HG02571 (cell line): Measurements from ENCODE around the gene RNF14.

ENCODE experiments used
- ATAC-seq: cut with Tn5 transposase; IDR thresholded peaks from one replicate; pipeline ENCODE4 v1.9.1; 2021; ENCODE audit warnings: mild to moderate bottlenecking, moderate library complexity; ENCODE audit not compliant: unreplicated experiment

The RNF14 gene

DNA sequence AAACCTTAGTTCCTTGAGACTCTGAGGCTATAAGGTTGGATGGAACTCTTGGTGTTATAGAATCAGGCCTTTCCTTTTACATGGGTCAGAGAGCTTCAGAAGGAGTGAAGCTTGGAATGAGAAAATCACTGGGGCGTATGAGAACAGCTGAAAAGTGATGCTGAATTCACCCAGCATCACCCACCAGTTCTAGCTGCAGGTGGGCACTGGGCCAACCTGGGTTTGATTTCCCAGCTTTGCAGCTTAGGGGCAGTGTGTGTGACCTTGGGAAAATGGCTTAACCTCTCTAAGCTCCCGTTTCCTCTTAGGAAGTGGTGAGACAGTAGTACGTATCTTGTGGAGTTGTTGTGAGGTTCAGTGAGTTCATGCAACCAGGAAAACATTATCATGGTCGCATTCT, 21.6 kb upstream of the RNF14 start:
- ATAC-seq = no peak

DNA sequence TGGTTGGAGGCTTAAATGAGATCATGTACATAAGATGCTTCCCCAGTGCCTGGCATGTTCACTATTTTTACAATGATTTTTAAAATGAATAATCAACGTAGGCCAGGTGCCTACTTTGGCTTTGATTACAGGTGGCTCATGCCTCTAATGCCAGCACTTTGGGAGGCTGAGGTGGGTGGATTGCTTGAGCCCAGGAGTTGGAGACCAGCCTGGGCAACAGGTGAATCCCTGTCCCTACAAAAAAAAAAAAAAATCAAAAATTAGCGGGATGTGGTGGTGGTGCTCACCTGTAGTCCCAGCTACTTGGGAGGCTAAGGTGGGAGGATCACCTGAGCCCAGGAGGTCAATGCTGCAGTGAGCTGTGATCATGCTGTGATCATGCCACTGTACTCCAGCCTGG, 20.1 kb upstream of the RNF14 start:
- no peak for ATAC-seq

DNA sequence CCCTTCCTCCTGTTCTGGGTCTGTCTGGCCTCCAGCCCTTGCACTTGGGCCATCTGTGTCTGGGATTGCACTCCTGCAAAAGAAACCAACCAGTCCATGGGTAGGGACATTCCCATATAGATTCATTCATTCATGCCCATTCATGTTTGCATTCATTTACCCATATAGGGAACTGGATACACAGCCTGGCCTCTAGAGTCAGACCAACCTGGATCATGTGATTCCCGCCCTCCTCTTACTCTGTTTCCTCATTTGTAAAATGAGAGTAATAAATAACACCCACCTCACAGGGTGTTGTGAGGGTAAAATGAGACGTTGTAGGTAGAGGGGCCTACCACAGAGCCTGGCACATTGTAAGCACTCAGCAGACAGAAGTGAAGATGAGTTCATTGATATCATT, 19.4 kb upstream of the RNF14 start:
- no peak for ATAC-seq

DNA sequence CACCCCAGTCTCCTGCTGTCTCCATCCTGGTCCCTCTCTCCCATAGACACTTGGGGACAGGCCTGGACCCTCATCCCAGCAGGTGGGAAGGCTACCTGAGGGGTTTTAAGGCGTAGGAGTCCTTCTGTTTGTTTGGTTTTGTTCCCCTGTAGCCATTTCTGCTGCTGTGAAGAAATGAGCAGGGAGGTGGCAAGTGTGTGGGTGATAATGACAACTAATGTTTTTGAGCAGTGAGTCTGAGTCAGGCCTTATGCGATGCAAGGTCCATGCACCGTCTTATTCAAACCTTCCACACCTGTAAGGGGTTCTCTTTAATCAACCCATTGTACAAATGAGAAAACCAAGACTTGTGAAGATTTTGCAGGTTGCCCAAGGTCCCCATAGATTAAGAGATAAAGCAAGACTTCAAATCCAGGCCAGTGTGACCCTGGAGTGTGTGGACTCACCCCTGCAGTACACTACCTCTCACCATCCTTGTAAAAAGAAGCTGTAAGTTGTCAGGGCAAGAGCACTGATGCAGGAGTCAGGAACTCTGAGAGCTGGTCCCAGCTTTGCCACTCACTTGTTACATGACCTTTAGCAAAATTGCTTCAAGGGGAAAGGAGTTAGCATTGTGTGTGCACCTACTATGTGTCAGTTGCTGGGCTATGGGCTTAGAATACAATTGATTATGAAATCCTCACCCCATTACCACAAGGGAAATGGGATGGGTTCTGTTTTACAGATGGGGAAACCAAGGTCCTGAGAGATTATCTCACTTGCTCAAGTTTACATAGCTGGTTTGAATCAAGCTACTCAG, 18.5 kb upstream of the RNF14 start:
- no peak for ATAC-seq

DNA sequence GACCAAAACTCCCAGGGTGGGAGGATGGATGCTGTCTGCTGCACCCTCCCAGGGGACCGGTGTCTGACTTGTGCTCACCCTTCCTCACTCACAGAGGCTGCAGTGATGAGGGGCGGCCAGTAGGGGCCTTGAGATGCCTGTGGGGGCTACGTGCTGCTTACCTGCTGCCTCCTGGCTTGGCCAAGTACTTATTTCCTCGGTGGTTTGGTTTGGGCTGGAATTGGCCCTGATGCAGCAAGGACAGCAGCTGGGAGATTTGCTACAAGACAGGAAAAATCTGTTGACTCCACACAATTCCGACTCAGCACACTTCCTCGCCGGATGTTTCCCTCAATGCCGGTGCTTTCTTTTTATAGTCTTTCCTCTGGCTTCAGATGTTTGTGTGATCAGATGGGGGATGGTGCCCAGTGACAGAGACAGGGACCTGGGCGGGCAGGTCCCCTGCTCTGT, 17.5 kb upstream of the RNF14 start:
- peak; percentile 85 for ATAC-seq

DNA sequence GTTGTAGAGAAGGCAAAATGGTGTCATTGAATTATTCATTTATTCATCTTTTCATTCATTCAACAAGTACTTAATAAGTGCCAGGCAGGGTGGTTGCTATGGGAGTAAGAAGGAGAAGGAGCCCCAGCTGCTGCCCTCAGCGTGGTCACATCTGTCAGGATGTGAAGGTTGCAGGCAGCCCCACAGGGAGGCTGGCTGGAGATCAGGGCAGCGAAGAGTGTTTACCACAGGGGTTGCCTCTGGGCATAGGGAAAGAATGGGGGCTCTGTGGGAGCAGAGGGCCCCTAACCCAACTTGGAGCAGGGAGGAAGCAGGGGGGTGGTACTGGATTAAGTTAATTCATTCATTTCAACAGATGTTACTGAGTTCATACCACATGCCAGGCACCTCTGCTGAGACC, 16.9 kb upstream of the RNF14 start:
- no peak for ATAC-seq

DNA sequence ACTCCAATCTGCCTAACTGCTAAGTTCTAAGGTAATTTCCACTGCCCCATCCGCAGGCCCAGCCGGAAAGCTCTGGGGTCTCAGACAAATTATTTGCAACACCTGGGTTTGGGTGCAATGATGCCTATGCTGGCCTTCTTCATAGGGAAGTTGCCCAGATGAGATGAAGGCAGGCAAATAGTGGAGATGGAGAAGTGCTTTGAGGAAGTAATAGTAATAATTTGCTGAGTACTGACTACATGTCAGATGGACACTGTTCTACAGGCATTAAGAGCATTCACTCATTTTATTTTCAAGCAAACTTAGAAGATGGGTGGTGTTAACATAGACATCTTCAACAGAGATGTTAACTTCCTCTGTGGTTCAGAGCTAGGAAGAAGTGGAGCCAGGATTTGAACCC, 14.7 kb upstream of the RNF14 start:
- no peak for ATAC-seq

DNA sequence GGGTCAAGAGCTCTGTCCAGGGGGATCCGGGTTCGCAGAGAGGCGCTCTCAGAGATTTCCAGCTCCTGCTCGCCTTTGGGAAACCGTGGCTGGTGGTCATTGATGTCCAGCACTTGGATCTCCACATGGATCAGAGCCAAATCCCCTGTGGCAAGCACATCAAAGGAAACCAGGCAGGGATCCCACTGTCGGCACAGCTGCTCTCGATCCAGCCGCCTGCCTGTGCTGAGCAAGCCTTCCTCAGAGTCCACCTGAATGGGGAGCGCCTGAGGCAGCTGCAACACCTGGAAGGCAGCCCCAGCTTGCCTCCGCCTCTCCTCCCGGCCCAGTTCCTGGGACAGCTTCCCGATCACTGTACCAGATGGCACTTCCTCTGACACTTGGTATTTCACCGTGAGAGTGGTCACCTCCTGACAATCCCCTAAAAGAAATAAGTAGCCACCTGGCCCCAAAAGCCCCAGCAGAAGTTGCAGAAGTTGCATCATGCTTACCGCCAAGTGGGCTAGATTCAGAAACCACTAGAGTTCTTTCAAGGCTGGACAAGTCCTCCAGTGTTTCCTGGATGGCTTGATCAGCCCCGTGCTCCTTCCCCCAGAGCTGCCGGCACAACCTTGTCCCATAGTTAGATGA, 11.4 kb upstream of the RNF14 start:
- ATAC-seq = no peak

DNA sequence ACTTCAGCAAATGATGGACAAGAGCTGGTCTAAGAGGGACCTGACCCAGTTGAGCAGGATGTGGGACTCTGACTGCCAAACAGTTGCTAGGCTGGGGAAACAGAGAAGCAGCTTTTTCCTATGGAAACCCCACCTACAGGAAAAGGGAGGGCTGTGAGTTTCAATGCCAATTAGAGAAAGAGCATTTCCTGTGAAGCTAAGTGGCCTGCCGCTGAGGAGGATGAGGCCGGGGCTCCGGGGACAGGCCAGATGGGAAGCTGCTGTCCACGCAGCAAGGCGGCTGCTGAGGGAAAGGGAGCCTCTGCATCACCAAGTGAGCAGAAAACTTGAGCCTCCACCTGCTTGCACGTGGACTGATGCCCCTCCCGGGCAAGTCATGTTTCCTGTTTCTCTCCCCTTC, 10.8 kb upstream of the RNF14 start, which contains the start of gene PCDH12:
PCDH12 (minus strand) TSS at position 90 of the 400 bp plus-strand sequence. CDS start 351 bp downstream, outside the sequence.
- no peak for ATAC-seq

DNA sequence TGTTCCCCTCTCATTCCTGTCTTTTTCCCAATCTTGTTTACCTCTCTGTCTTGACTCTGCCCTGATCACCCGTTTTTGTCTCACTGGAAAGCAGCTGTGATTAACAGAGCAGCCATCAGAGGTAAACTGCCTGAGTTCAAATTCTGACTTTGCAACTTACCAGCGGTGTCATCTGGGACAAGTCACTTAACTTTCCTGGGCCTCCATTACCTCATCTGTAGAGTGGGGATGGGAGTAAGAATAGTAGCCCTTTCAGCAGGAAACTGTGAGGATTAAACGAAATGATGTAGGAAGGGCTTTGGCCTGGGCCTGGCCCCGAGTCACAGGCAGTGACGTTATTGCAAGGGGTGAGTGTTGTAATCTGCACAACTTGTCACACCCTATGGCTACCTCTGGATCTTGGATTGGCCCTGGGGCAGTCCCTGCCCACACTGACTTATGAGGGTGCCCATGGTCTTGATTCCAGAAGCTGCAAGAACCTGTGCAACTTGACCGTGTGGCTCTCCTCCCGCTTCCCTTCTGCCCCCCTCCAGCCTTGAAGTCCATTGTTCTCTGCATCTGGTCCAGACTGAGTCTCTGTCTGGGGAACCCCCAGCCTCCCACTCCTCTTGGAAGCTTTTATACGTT, 10.2 kb upstream of the RNF14 start:
- ATAC-seq = no peak

DNA sequence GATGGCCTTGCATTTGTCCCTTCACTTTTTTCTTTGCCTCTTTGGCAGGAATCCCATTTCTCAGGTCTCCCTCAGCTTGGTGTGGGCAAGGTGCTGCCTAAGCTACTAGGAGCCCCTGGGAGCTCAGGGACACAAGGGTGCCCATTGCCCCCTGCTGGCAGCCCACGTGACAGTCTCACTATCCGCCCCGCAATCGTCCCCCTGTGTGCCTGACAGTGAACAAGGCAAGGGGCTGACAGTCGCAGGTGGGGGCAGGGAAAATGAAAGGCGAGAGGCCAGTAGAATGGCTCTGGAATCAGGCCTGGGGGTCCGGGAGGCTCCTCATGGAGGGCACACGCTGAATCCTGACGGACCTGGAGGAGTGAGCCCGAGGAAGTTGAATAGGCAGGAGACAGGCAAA, 8.9 kb upstream of the RNF14 start:
- ATAC-seq = no peak

DNA sequence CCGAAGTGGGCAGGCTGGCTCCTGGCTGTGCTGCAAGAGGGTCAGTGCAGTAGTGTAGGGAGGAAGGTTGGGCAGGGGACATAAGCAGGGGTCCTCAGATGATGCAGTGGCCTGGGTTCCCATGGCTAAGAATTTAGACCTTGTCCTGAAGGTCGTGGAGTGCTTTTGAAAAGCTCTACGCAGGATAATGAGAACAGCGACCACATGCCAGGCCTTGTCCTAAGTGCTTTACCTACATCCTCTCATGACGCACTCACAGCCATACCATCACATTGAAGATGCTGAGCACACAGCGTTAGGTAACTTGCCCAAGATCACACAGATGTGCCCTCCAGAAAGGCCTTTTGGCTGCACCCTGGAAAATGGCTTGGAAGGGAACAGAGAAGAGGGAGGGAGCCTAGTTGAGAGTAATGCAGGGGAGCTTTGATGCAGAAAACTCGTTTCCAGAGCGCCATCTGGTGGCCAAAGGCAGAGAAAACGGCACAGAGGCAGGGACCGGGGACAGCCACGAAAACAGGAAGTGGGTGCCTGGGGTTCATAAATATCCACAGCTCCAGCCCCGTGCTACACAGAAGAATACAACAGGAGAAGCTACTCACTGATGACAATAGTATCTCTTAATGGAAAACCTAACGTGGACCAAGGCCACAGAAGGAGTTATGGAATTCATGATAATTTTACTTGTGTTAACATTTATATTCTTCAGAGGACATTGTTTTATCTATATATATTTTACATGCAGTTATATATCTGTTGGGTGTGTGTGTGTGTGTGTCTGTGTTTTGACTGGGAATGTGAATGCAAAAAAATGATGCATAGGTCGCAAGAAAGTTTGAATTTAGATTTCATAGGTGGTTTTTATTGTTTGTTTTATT, 8.2 kb upstream of the RNF14 start:
- ATAC-seq = peak; percentile 92

DNA sequence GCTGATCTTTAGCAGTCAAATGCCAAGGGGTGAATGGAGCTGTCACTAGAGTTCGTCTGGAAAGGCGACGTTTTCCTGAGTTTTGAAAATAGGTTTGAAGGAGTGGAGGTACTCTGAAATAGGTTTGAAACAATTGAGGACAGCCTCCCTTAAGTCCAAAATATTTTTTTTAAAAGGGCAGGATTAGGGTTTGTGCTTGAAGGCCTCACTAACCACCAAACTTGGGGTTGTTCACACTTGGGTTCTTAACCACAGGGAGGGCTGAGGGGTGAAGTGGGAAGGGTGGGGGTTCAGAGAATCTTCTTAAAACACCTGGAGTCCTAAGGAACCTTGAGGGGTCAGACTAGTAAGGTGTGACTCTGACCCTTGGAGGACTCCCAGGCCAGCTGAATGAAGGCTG, 7.4 kb upstream of the RNF14 start:
- no peak for ATAC-seq

DNA sequence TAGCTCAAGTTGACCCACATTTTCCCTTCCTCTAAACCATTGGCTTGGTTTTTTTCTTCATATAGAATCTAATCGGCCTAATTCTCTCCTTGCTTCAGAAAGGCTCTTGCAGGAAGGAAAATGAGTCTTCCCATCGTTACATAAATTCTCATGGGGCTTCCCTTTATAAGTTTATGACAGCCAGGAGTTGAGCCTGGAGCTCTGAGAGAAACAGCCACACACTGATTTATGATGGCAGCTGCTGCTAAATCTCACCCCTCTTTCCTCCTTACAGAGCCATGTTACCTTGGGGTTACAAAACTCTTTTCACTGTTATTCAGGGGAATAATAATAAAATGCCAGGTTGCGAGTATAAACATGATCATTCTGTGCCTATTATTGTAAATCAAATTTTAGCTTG, 5.2 kb upstream of the RNF14 start:
- no peak for ATAC-seq

DNA sequence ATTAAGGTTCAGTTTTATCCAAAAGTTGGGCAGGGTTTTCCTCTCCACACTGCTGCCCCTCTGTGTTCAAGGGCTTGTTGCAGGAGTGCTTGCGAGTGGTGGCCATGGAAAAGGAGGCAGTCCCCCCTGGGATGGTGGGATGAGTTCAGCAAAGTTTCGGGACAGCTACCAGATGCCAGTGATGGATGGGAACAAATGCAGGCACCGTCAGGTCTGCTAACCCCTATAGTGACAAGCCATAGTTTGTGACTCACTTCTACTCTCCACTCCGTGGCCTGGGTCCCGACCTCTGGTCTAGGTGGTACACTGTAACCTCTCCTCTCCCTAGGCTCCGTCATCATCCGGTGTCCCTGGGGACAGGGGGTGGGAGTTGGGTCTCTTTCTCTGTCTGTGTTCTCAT, 3.8 kb upstream of the RNF14 start:
- no peak for ATAC-seq

DNA sequence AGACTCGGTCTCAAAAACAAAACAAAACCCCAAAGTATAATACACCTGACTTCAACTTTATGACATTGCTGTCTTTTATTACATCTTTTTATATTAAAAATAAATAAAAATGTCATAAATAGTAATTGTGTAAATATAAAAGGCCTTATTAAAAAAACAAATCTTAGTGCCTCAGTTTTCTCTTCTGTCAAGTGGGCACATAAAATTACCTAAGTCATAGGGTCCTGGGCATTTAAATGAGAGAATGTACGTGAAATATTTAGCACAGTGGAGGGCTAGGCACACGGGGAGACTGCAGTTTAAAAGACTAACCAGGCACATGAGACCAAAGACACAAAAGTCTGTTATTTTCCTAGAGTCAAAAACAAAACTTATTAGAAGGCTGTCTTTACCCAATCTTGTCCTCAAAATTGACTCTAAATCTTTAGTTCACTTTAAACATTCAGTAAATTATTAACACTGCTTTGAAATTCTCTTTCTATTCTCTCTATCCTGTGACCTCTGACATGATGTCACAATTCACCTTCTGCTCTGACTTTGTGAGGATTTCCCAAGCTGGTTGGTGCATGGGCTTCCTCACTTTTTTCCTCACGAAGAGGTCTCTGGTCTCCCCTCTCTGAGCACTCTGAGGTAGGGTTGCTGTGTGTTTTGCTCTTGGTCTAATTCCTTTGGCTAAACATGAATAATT, 2.5 kb upstream of the RNF14 start:
- ATAC-seq = no peak

DNA sequence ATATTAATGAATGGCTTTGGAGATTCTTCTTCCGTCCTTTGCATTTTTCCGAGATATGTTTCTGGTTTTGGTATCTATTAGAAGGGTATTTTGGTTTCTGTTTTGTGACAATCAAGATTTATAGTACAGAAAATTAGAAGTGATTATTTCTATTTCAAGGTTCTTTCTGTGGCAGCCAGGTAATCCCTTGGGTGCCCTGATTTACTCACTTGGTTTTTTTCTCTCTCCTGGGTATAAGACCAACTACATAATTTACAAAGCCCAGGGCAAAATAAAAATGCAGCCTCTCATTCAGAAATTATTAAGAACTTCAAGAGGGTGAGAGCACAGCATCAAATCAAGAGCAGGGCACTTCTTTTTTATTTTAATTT, 2.0 kb upstream of the RNF14 start:
- no peak for ATAC-seq

DNA sequence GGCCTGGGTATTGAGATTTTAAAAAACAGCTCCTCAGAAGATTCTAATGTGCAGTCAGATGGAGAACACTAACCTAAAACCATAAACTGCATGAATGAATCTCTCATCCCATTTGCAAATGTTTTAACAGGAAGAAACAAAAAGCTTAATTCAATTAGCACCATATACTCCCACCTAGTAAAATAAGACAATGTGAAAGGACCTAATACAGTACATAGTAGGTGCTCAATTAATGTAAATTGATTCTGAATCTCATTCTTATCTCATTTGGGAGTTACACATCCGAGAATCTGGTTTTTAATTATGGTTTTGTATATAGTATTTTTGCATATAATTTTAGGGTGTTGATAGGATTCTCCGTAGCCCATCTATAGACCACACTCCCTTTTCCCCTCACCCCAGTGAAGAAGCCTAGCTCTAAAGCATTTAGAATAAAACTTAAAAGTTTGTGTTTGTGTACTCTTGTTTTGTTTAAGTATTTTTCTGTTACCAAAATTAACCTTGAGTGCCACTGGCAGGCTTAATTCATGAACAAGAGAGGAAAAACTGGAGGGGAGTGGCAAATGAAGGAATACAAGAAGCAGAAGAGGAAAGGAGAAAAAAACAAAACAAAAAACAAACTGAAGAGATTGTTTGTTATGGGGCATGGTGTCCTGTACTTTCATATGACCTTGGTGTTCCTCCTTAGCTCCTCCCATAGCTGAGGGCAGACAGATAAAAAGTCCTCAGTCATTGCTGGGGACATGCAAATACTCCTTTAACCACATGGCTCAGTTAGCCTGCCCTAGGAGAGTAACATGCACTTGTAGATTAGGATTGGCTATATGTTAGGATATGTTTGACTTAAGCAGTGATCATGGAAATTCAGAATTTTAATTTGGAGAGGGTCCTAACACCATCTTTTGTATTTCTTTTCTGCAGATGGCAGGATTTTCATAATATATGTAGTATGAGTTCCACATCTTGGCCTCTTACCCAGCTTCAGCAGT, 1.2 kb downstream of the RNF14 start:
- peak; percentile 53 for ATAC-seq

DNA sequence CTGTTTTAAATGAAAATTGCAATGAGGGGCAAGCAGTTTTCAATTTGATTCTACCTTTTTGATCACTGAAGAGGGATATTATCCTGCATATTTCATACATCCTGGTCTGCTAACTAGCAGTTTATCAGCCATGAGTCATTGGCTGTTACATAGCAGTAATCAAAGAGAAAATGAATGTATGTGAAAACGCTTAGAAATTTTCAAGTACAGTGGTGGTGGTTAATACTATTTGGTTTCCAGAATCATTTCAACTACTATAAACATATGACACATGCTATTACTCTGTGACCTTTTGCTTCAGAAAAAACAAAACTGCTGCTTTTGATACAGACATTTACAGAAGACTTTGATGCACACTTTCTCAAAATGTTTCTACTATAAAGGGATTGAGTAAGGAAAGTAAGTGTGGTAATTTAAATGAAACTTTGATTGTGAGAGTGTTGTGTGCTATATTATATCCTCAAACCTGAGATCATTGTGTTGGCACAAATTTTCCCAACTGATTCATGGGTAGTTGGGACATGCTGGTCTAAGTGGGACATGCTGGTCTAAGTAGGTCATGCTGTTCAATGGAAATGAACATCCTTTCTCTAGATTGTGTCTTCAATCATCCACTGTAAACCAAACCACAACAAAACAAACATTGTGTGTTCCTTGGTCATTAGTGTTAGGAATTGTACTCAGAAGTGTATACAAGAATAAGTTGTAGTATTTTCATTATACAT, 5.1 kb downstream of the RNF14 start:
- no peak for ATAC-seq
